ENCODE data around the gene APEX1. TPM values are rescaled to one million over a fixed set of nuclear protein-coding genes. Genes with fewer than 3 reads are reported as not detected.

APEX1 gene
- total RNA-seq, 1 experiment from 2014 or later, result 235 TPM

DNA sequence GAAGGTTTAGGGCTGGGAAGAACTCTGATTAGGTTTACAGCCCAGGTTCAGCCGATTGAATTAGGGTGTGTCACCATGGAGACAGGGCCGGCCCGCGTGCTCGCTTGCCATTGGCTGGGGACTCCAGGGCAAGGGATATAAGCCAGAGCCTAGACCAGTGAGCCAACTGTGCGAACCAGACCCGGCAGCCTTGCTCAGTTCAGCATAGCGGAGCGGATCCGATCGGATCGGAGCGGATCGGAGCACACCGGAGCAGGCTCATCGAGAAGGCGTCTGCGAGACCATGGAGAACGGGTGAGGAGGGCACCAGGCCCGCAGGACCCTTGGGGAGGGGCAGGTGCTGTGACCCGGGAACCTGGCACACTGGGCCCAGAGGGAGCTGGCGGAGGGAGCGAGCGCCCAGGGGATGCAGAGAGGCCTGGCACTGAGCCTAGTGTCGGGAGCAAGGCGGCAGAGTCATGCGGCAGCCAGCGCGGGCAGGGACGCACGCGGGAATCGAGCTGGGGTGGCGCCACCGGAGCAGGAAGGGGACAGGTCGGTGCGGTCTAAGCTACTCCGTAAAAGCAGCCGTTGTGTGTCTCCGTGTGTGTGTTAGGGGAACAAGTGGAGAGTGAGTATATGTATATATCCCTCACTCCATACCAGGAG lies 14.3 kb downstream of the APEX1 start, which contains the start of gene PNP (continued):
- TF ChIP-seq POLR2AphosphoS5 (IDR thresholded peaks at IDR 0.05; ENCODE audit: low read depth, low read length) (peak; percentile 99), ZNF274 (IDR thresholded peaks at IDR 0.05; ENCODE audit: low read depth, low read length) (no peak), ZFX (IDR thresholded peaks at IDR 0.05) (peak; percentile 78; the same call in 1 of the 2 replicates), EZH2phosphoT487 (IDR thresholded peaks at IDR 0.05; ENCODE audit: borderline replicate concordance) (no peak), CEBPB (IDR thresholded peaks at IDR 0.05; ENCODE audit: low read depth) (no peak)

DNA sequence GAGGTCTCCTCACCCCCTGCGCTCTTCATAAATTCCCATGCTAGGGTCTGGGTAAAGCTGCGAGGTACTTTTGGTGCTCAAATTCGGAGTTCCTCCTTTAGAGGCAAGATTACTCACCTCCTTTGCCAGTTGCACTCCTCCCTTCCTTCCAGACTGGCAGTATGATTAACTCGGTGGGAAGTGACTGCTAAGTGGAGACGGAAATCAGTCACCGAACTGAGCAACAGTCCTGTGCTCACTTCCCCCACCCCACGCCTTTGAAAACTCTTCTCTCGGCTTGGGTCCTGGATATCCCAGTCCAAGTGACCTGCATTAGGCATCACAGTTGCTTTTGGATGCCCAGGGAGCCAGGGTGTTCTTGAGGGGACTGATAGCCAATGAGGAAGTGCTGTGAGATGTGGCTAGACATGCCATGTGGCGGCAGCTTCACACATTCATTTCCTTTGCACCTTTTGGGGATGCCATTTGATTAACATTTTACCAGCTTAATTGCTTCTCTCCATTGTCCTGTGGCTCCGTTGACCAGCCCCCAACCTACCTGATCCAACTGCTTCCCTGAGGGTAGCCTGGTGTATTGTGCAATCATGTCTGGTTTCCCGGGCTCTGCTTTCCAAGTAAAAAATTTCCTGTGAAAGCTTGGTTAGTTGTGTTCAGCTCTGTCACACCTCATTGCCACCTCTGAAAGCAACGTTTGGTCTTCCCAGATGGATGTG lies 15.0 kb downstream of the APEX1 start:
- H3K36me3 ChIP-seq (ENCODE audit: control insufficient read depth in 1 of 2, insufficient read depth in 2 of 2, low read length in 2 of 2), result peaks cover 17 to 32% of the 10 kb centered on the region in 2 experiments
- H3K4me1 ChIP-seq (ENCODE audit: control insufficient read depth in 1 of 2, insufficient read depth in 2 of 2, low read length in 2 of 2), result peaks cover 10 to 15% of the 10 kb centered on the region in 2 experiments; a peak in 3 of 4 replicates
- H3K4me2 ChIP-seq (ENCODE audit: low read length), result peak overlapping the region; percentile 93
- DNase-seq (ENCODE audit: low read depth, low spot score), result peak; percentile 45
- ChIA-PET CTCF (interaction anchor here (0.8 kb wide), 1 partner anchor 54 kb away, joined by 3 read pairs; no protein-coding TSS in a partner anchor), POLR2A (interaction anchor here (0.7 to 2.4 kb wide), 18 partner anchors 9 to 210 kb away, joined by 3 to 18 read pairs (median 5); partner anchors contain the start of genes APEX1, PARP2, PIP4P1 and TEP1), RAD21 (ENCODE audit: low non-redundant PET in 1 of 2, low total read pairs in 2 of 2, uncharacterized antibody in 2 of 2, unreplicated experiment in 2 of 2) (interaction anchor here in 1 of 2 experiments (0.8 kb wide), 1 partner anchor 54 kb away, joined by 3 read pairs; no protein-coding TSS in a partner anchor)
- H3K9ac ChIP-seq (ENCODE audit: low read length), result peak overlapping the region; percentile 97
- no peaks in the 10 kb centered on the region for H3K9me2 ChIP-seq (ENCODE audit: insufficient read depth)
- intact Hi-C loops (cut with micrococcal nuclease), result loop anchor here (5.0 kb wide), 3 partner anchors 137 to 212 kb away; partner anchors contain the start of gene RNASE4
- H4K20me1 ChIP-seq (ENCODE audit: insufficient read depth), result no peaks in the 10 kb centered on the region
- peaks cover 55% of the 10 kb centered on the region for H3K79me2 ChIP-seq (ENCODE audit: insufficient read depth, low read length)
- no peaks in the 10 kb centered on the region for H3K9me3 ChIP-seq (ENCODE audit: control insufficient read depth in 1 of 2, insufficient read depth in 1 of 2, low read depth in 1 of 2, low read length in 2 of 2)
- peak overlapping the region; percentile 80 to 96 for H3K4me3 ChIP-seq (replicated peaks in 1 of 2; ENCODE audit: low read depth in 1 of 2, low read length in 2 of 2)
- H3K27me3 ChIP-seq (ENCODE audit: insufficient read depth, low read length), result no peaks in the 10 kb centered on the region
- peak; percentile 57 for ATAC-seq
- H2AFZ ChIP-seq (ENCODE audit: low read depth, low read length, poor library complexity, severe bottlenecking), result no peak overlapping the region
- H3K27ac ChIP-seq (ENCODE audit: low read depth, low read length), result peak overlapping the region; percentile 86
- no TSS peak for BruUV-seq (replicated peaks)
- TF ChIP-seq CBX3 (IDR thresholded peaks at IDR 0.05; ENCODE audit: low read depth) (no peak), CTCF (IDR thresholded peaks at IDR 0.05 in 2 of 3, conservative IDR thresholded peaks at IDR 0.05 in 1 of 3; ENCODE audit: borderline replicate concordance in 1 of 3, insufficient read depth in 1 of 3, low read depth in 2 of 3, low read length in 2 of 3) (no peak), CEBPB (IDR thresholded peaks at IDR 0.05; ENCODE audit: low read depth) (peak; percentile 90), MAX (IDR thresholded peaks at IDR 0.05) (peak; percentile 45), EZH2 (IDR thresholded peaks at IDR 0.05) (no peak), SRF (IDR thresholded peaks at IDR 0.05; ENCODE audit: low read depth) (no peak), POLR2AphosphoS5 (IDR thresholded peaks at IDR 0.05; ENCODE audit: low read depth, low read length) (peak; percentile 27; the same call in 1 of the 2 replicates), ZNF274 (IDR thresholded peaks at IDR 0.05; ENCODE audit: low read depth, low read length) (no peak), EZH2phosphoT487 (IDR thresholded peaks at IDR 0.05; ENCODE audit: borderline replicate concordance) (no peak), SIN3A (IDR thresholded peaks at IDR 0.05; ENCODE audit: low read depth) (no peak), TCF7L2 (IDR thresholded peaks at IDR 0.05; ENCODE audit: borderline replicate concordance, extremely low read depth, insufficient read depth, insufficient read length) (no peak), EGR1 (IDR thresholded peaks at IDR 0.05; ENCODE audit: low read depth) (no peak), FOSL1 (IDR thresholded peaks at IDR 0.05; ENCODE audit: low read depth) (no peak), POLR2A (IDR thresholded peaks at IDR 0.05; ENCODE audit: borderline replicate concordance, extremely low read depth, insufficient read depth, insufficient read length) (no peak), JUND (IDR thresholded peaks at IDR 0.05) (no peak), ZBTB33 (IDR thresholded peaks at IDR 0.05; ENCODE audit: extremely low read depth, insufficient replicate concordance, low read length) (no peak), RAD21 (IDR thresholded peaks at IDR 0.05; ENCODE audit: low read depth) (0 out of 2 replicates have a peak, but pooled peaks have one; percentile 2), ELF1 (IDR thresholded peaks at IDR 0.05; ENCODE audit: borderline replicate concordance, low read depth) (no peak; the same call in none of the 2 replicates), SP1 (IDR thresholded peaks at IDR 0.05; ENCODE audit: low read depth) (no peak), ZFX (IDR thresholded peaks at IDR 0.05) (no peak)
